Measurements from ENCODE around the gene PCTP.

Gene PCTP

GRCh38 chr17:55750750-55751657 lies at the start of gene PCTP:
Gene PCTP, plus strand, starts transcription at chr17:55751051. Its CDS starts 53 bp downstream, at chr17:55751104.
- peak; percentile 77 for DNase-seq (ENCODE audit: low spot score)

DNA sequence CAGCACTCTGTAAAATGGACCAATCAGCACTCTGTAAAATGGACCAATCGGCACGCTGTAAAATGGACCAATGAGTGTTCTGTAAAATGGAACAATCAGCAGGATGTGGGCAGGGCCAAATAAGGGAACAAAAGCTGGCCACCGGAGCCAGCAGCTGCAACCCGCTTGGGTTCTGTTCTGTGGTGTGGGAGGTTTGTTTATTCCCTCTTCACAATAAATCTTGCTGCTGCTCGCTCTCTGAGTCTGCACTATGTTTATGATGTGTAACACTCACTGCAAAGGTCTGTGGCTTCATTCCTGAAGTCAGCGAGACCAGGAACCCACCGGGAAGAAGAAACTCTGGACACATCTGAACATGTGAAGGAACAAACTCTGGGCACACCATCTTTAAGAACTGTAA lies 48.7 kb upstream of the PCTP start:
- no peak for DNase-seq (ENCODE audit: low spot score)

DNA sequence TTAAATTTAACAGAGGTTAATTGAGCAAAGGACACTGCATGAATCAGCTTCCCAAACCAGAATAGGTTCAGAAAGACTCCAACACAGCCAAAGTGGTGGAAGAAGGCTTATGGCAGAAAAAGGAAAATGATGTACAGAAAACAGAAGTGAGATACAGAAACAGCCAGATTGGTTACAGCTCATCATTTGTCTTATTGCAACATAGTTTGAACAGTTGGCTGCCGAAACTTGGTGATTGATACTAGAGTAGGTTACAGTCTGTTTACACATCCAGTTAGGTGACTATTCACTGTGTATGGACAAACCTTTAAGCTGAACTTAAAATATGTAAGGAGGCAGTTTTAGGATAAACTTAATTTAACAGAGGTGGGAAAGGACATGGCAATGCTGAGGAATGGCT lies 46.5 kb upstream of the PCTP start:
- no peak for DNase-seq (ENCODE audit: low spot score)

- DNase-seq (ENCODE audit: low spot score), result no peak
These were observed 45.0 kb upstream of the PCTP start for GRCh38 chr17:55705847-55706246.

DNA sequence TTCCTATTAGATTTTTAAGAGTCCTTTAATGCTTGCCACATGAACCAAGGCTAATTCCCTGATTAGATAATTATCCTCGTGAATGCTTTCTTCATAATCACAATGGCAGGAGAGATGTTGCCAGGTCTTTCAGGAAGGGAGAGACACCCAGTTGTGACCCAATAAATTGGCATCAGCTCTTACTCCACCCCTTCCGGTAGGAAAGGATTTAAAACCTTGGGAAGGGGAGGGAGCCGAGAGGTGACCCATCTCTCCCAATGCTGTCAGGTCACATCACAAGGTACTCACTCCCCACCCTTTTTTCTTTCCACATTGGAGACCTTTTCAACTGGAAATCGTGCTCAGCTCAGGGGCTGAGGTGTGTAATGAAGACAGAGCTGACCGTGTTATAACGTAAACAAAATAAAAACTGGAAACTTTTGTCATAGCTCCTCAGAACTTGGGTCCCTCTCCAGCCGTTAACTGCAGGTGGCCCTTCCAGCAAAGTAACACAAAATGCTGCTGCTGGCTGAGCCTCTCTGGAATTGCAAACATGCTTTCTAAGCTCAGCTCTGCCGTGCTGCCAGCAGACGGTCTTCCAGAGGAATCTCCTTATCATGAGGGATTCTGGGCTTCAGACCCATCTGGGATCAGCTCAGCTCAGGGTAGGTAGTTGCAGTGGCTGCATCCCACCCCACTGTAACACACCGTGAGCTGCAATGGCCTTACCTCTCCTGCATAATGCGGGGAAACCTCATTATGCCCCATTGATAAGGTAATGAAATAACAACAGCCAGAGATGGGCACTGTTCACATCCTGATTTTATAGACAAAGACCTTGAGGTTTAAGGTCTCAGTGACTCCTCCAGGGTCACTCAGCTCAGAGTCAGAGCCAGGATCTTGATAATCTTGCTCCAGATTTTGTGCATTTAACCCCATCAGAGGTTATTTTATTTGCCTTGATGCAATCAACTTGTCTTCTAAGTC lies 43.8 kb upstream of the PCTP start:
- DNase-seq (ENCODE audit: low spot score), result no peak

DNA sequence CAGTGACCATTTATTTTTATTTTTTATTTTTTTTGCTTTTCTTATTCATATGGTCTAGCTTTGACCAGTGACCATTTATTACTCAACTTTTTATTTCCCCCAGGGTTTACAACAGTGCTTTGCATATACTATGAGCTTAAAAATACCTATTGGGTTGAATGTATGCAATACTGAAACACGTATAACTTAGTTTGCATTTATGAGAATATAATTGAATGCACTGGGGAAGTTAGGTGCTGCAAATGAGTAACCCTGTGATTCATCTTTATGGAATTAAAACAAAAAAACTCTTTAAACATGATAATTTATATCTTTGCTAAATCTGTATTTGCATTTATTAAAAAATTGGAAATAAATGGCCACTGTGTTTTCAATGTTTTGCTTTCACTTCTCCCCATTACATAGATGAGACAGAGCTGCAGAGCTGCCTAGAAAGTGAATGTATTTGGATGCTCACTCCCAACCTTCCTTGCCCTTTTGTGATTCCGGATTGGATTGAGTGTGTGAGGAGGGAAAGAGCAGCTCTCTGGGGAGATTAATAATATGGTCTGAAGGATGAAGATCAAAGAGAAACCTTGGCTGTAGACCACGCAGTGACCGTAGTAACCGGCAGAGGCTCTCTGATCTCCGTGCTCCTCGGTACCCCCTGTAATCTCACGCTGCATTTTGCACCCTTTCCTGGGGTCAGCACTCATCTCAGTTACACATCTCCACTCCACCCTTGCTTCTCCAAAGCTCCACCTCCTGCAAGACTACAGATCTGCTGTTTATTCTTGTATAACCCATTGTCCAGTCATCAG lies 42.5 kb upstream of the PCTP start:
- no peak for DNase-seq (ENCODE audit: low spot score)

DNA sequence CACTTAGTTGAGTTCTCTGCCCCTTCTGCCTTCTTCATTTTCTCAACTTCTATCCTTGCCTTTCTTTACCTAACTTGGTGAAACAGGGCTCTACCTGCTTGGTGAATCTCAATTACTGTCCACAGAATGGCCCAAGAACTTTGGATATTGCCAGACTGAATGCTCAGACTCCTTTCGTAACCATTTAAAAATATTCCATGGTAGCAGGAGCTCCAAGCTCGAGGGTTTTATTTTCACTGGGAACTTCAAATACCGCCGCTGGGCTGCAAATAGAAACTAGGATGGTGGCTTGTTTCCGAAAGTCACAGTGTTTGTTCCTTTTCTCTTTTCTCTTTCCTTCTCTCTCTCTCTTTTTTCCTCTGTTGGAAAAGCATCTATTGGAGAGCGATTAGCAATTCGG lies 41.4 kb upstream of the PCTP start:
- no peak for DNase-seq (ENCODE audit: low spot score)

DNA sequence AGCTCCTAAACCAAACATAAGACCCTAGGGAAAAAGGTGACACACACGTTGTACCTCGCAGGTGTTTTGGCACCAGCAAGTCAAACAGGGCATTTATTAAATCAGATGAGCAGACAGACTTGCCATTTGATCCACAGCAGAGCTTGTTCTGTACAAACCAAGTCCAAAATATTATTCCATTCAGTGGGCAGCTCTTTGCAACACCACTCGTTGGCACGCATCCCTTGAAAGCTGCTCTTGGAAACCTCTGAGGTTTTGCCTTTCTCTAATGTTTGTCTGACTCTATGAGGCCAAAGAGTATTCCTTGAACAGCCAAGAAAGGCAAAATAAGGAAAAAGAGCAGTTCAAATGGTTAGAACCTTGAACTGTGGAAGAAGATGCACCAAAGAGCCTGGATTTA lies 40.9 kb upstream of the PCTP start:
- DNase-seq (ENCODE audit: low spot score), result no peak

GRCh38 chr17:55710410-55710809 lies 40.4 kb upstream of the PCTP start:
- no peak for DNase-seq (ENCODE audit: low spot score)

GRCh38 chr17:55710829-55711496 lies 39.9 kb upstream of the PCTP start:
- DNase-seq (ENCODE audit: low spot score), result no peak

DNA sequence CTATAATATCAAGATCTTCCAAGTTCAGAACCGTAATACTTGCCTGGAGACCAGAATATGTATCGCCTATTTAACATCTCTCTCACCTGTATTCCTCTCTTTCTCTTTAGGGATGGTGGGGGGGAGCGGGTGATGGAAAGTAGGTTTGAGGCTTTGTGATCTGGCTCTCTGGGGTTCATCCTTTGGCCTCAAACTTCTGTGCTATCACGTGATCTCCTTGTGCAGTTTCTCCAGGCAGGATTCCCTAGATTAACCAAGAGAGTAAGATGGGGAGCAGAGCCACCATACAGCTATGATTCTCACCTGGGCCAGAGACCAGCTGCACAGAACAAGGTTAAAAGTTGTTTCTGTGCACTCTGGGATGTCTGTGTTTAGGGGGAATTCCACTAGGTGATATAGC lies 33.4 kb upstream of the PCTP start:
- DNase-seq (ENCODE audit: low spot score), result no peak

DNA sequence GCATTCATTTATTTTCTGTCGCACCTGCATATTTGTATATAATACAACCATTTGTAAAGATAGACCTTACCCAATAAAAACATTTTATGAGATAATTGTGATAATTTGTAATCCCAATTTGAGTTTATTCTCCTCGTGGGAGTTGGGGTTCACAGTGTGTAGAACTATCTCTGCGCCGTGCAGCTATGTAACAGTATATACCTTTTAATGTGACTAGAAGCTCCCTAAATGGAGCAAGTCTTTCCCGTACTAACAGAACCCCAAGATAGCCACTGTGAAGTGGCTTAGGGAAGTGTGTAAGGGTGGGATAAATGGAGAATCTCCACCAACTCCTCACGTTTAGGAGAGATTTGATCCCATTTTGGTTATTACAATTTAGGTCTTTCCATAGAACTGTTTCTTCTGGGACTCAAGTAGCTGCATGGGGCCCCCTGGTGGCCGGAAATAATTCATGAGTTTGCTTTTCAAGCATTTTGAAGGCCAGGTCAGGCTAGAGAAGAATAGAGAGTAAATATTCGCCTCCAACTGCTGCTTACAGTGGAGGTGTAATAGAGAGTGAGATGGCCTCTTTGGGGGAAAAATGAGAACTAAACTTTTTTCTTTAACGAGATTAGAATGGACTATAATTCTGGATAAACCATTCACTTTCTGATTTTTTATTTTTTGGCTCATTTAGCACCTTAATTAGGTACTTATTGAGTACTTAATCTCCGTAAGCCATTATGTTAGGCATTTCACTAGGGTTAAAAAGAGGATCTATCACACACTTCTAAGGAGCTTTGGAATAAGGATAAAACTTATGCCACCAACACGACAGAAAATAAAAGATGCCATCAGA lies 32.7 kb upstream of the PCTP start:
- DNase-seq (ENCODE audit: low spot score), result peak; percentile 42

DNA sequence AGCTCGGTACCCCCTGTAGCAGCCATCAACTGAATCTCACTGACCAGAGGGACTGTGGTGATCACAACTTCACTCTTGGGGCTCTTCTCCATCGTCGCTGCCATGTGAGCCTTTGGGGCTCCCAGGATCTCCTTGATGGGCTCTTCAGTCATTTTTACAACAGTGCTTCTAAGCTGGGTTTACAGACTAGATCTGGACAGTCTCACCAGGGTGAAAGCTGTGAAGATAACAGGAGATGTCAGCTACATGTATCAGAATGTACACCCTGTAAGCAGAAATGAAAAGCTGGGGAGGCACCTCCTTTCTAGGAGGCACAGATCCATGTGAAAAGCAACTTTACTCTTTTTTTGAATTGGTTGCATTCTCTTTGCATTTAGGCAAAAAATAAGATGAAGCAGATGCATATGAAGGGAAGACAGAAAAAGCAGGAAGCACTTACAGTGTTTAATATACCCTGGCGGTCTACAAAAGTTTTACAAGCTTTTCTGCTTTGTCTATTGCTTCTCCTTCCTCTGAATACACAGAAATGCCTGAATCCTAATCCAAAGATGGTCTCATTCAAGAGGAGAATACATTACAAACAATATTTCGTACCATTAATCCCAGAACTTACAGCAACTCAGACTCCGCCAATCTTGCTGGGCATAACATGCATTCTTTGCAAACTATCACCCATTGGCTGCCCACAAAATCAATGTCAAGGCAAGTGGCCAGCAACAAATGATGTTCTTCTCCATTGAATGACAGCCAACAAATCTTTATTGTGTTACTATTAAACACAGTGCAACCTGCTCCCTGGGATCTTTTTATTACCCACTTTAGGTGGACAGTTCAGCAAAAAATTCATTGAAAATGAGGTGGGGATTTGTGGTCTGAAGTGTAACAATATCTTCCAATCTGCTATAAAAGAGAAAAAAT lies 29.7 kb upstream of the PCTP start:
- no peak for DNase-seq (ENCODE audit: low spot score)

GRCh38 chr17:55722016-55722736 lies 28.7 kb upstream of the PCTP start:
- no peak for DNase-seq (ENCODE audit: low spot score)

GRCh38 chr17:55722742-55723487 lies 27.9 kb upstream of the PCTP start, which contains the start of gene TMEM100:
Gene TMEM100, minus strand, starts transcription at chr17:55722864. Its CDS starts 1,794 bp downstream, at chr17:55721070.
- no peak for DNase-seq (ENCODE audit: low spot score)

DNA sequence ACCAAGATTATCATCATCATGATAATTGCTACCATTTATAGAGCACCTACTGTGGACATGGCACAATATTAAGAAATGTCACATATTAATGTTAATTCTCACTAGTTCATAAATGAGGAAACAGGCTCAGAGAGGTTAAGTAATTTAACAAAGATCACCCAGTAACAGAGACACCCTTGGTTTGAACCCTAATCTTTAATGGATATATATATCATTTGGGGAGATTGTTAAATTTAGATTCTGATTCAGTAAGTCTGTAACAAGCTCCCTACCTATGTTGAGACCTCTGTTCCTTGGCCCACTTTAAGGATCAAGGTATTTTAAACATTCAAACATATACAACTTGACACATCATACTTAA lies 27.4 kb upstream of the PCTP start:
- DNase-seq (ENCODE audit: low spot score), result no peak

GRCh38 chr17:55726440-55726839 lies 24.4 kb upstream of the PCTP start:
- no peak for DNase-seq (ENCODE audit: low spot score)

GRCh38 chr17:55727275-55727674 lies 23.6 kb upstream of the PCTP start:
- DNase-seq (ENCODE audit: low spot score), result no peak

Data from CD4-positive, alpha-beta T cell treated with Interleukin-6 at 100 ng/mL for 8 hours (primary cell).